ENCODE results near the gene RIOX2.

DNA sequence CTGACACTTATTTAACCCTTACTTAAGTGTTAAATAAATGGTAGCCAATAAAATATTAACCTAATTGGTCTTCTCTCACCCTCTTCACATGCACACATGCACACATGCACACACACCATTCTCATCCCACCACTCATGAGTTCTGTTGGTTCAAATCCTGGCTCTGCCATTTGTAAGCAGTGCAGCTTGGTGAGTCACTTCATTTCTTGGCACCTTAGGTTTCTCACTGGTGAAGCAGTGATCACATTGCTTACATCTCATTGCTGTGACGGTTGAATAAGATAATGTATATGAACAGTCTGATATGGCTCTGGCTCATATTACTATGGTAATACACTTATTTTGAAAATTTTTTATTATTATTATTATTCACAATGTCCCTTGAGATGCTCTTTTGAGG, 33.8 kb downstream of the RIOX2 start:
- TF ChIP-seq, protein P1, sequence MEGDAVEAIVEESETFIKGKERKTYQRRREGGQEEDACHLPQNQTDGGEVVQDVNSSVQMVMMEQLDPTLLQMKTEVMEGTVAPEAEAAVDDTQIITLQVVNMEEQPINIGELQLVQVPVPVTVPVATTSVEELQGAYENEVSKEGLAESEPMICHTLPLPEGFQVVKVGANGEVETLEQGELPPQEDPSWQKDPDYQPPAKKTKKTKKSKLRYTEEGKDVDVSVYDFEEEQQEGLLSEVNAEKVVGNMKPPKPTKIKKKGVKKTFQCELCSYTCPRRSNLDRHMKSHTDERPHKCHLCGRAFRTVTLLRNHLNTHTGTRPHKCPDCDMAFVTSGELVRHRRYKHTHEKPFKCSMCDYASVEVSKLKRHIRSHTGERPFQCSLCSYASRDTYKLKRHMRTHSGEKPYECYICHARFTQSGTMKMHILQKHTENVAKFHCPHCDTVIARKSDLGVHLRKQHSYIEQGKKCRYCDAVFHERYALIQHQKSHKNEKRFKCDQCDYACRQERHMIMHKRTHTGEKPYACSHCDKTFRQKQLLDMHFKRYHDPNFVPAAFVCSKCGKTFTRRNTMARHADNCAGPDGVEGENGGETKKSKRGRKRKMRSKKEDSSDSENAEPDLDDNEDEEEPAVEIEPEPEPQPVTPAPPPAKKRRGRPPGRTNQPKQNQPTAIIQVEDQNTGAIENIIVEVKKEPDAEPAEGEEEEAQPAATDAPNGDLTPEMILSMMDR (conservative IDR thresholded peaks at IDR 0.05; ENCODE audit: low read length): no peak
- TF ChIP-seq EZH2phosphoT487 (IDR thresholded peaks at IDR 0.05; ENCODE audit: borderline replicate concordance): no peak

Measured in Loucy (cell line).